ENCODE results near the gene LIPC. TPM values are rescaled to one million over a fixed set of nuclear protein-coding genes. Genes with fewer than 3 reads are reported as not detected.

LIPC gene
- total RNA-seq, 2 donors from 2014 or later: 0.69 to 1.5 TPM

- H3K4me3 Mint-ChIP-seq: no peak overlapping the region
- DNase-seq (ENCODE audit: low spot score) (no peak), ATAC-seq (no peak)
- no peaks in the 10 kb centered on the region for H3K36me3 Mint-ChIP-seq
- no peaks in the 10 kb centered on the region for H3K9me3 Mint-ChIP-seq
- H3K27me3 Mint-ChIP-seq: no peaks in the 10 kb centered on the region
- peak overlapping the region in 1 of 2 donors; percentile 80 for H3K27ac Mint-ChIP-seq
- H3K4me1 Mint-ChIP-seq (ENCODE audit: low read depth in 2 of 2): peaks cover 19 to 23% of the 10 kb centered on the region in 2 donors
These were observed 13.0 kb downstream of the LIPC start for GRCh38 chr15:58444658-58445332.

DNA sequence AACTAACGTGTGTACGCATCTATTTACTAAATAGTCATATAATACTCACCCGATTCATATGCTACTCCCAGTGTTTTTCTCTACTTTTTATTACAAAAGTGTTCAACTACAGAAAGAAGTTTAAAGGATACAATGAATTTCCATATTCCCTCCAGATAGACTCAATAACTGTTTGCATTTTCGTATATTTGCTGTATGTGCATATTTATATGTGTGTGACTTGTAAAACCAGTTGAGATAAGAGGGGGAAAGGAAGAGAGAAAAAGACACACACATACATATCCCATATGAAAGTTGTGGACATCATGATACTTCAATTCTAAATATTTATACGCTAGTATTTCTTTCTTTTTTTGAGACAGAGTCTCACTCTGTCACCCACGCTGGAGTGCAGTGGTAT, 14.1 kb downstream of the LIPC start:
- no peak for ATAC-seq
- Mint-ChIP-seq H3K36me3 (no peaks in the 10 kb centered on the region), H3K4me1 (ENCODE audit: low read depth in 2 of 2) (peaks cover 15 to 17% of the 10 kb centered on the region in 2 donors), H3K4me3 (no peak overlapping the region), H3K27me3 (no peaks in the 10 kb centered on the region), H3K9me3 (no peaks in the 10 kb centered on the region), H3K27ac (no peak overlapping the region)
- DNase-seq (ENCODE audit: low spot score): no peak

- no peaks in the 10 kb centered on the region for H3K36me3 Mint-ChIP-seq
- H3K4me3 Mint-ChIP-seq: no peak overlapping the region
- H3K9me3 Mint-ChIP-seq: no peaks in the 10 kb centered on the region
- no peak for ATAC-seq
- H3K27me3 Mint-ChIP-seq: no peaks in the 10 kb centered on the region
- H3K27ac Mint-ChIP-seq: peak overlapping the region in 1 of 2 donors; percentile 70
- DNase-seq (ENCODE audit: low spot score): no peak
- peaks cover 15 to 17% of the 10 kb centered on the region in 2 donors for H3K4me1 Mint-ChIP-seq (ENCODE audit: low read depth in 2 of 2)
These were observed 14.7 kb downstream of the LIPC start for GRCh38 chr15:58446521-58446920.

- H3K36me3 Mint-ChIP-seq: no peaks in the 10 kb centered on the region
- H3K27ac Mint-ChIP-seq: peak overlapping the region in 1 of 2 donors; percentile 70
- DNase-seq (ENCODE audit: low spot score) (no peak), ATAC-seq (no peak)
- no peaks in the 10 kb centered on the region for H3K27me3 Mint-ChIP-seq
- H3K4me1 Mint-ChIP-seq (ENCODE audit: low read depth in 2 of 2): peaks cover 15 to 17% of the 10 kb centered on the region in 2 donors
- H3K9me3 Mint-ChIP-seq: no peaks in the 10 kb centered on the region
- H3K4me3 Mint-ChIP-seq: no peak overlapping the region
These were observed 15.7 kb downstream of the LIPC start for GRCh38 chr15:58447271-58448010.

GRCh38 chr15:58448331-58448730, 16.5 kb downstream of the LIPC start:
- ATAC-seq: no peak
- no peak for DNase-seq (ENCODE audit: low spot score)
- Mint-ChIP-seq H3K4me3 (no peak overlapping the region), H3K4me1 (ENCODE audit: low read depth in 2 of 2) (peaks cover 22 to 24% of the 10 kb centered on the region in 2 donors), H3K36me3 (no peaks in the 10 kb centered on the region), H3K9me3 (no peaks in the 10 kb centered on the region), H3K27me3 (no peaks in the 10 kb centered on the region), H3K27ac (peak overlapping the region in 1 of 2 donors; percentile 14)

- no peak for ATAC-seq
- no peak for DNase-seq (ENCODE audit: low spot score)
- Mint-ChIP-seq H3K4me3 (no peak overlapping the region), H3K27ac (peak overlapping the region in 1 of 2 donors; percentile 14), H3K36me3 (no peaks in the 10 kb centered on the region), H3K27me3 (no peaks in the 10 kb centered on the region), H3K9me3 (no peaks in the 10 kb centered on the region), H3K4me1 (ENCODE audit: low read depth in 2 of 2) (peaks cover 16 to 18% of the 10 kb centered on the region in 2 donors)
These were observed 17.1 kb downstream of the LIPC start for GRCh38 chr15:58448906-58449305.

- Mint-ChIP-seq H3K4me3 (no peak overlapping the region), H3K9me3 (no peaks in the 10 kb centered on the region), H3K27ac (no peak overlapping the region), H3K27me3 (no peaks in the 10 kb centered on the region), H3K36me3 (no peaks in the 10 kb centered on the region), H3K4me1 (ENCODE audit: low read depth in 2 of 2) (peaks cover 17 to 18% of the 10 kb centered on the region in 2 donors)
- ATAC-seq: no peak
- DNase-seq (ENCODE audit: low spot score): no peak
These were observed 20.0 kb downstream of the LIPC start for GRCh38 chr15:58451826-58452225.

DNA sequence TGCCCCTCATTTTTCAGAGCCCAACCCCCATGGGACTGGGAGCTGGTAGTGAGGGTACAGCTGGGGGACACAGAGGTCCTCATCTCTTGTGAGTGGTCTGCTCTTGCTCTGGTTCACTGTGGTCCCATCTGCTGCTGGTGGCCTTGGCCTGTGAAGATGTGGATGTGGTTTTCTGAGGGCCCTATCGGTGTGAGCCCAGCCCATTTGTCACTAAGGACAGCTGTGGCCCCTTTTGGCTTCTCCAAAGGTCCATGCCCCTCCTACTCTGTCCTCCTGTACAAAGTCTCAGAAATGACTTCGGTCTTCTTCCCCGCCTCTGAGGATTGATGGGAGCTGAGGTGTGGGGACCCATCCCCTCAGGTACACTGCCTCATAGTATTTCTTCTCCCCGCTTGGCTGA, 21.0 kb downstream of the LIPC start:
- Mint-ChIP-seq H3K36me3 (no peaks in the 10 kb centered on the region), H3K9me3 (no peaks in the 10 kb centered on the region), H3K27me3 (no peaks in the 10 kb centered on the region), H3K27ac (peak overlapping the region in 1 of 2 donors; percentile 49), H3K4me3 (no peak overlapping the region), H3K4me1 (ENCODE audit: low read depth in 2 of 2) (peaks cover 19% of the 10 kb centered on the region in 2 donors)
- DNase-seq (ENCODE audit: low spot score) (no peak), ATAC-seq (no peak)

GRCh38 chr15:58453931-58454793, 22.4 kb downstream of the LIPC start:
- H3K4me1 Mint-ChIP-seq (ENCODE audit: low read depth in 2 of 2): peaks cover 33% of the 10 kb centered on the region in 2 donors

DNA sequence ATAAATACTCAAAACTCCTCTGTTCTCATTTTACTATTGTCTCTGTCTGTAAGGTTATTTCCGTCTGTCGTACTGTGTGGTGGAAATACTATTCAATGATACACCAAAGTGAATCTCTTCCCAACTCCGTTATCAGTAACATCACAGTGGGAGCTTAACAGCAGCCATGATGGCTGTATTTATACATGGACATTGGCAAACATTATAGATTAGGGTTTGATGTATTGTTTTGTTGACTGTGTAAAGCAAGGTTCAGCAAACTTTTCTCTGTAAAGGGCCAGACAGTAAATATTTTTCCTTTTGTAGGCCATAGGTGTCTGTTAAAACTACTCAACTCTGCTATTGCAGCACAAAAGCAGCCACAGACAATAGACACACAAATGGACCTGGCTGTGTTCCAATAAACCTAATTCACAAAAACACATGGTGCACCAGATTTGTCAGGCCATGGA, 23.2 kb downstream of the LIPC start:
- Mint-ChIP-seq H3K4me1 (ENCODE audit: low read depth in 2 of 2) (peaks cover 34 to 36% of the 10 kb centered on the region in 2 donors), H3K4me3 (no peak overlapping the region), H3K27me3 (no peaks in the 10 kb centered on the region), H3K27ac (no peak overlapping the region), H3K36me3 (no peaks in the 10 kb centered on the region), H3K9me3 (no peaks in the 10 kb centered on the region)
- DNase-seq (ENCODE audit: low spot score) (no peak), ATAC-seq (no peak)

More at GRCh38 chr15:58453931-58454793, 22.4 kb downstream of the LIPC start:
- Mint-ChIP-seq H3K27me3 (no peaks in the 10 kb centered on the region), H3K9me3 (no peaks in the 10 kb centered on the region), H3K27ac (peak overlapping the region in 1 of 2 donors; percentile 49), H3K4me3 (no peak overlapping the region), H3K36me3 (no peaks in the 10 kb centered on the region)
- ATAC-seq (no peak), DNase-seq (ENCODE audit: low spot score) (no peak)

GRCh38 chr15:58457466-58457965, 25.7 kb downstream of the LIPC start:
- Mint-ChIP-seq H3K4me3 (peak overlapping the region; percentile 32), H3K27me3 (no peaks in the 10 kb centered on the region), H3K9me3 (no peaks in the 10 kb centered on the region), H3K36me3 (no peaks in the 10 kb centered on the region), H3K4me1 (ENCODE audit: low read depth in 2 of 2) (peaks cover 55 to 57% of the 10 kb centered on the region in 2 donors), H3K27ac (peak overlapping the region; percentile 14 to 81)
- DNase-seq (ENCODE audit: low spot score): peak; percentile 72
- peak; percentile 88 to 90 for ATAC-seq

GRCh38 chr15:58458076-58458475, 26.3 kb downstream of the LIPC start:
- H3K9me3 Mint-ChIP-seq: no peaks in the 10 kb centered on the region
- peak overlapping the region; percentile 14 to 81 for H3K27ac Mint-ChIP-seq
- peaks cover 54% of the 10 kb centered on the region in 2 donors for H3K4me1 Mint-ChIP-seq (ENCODE audit: low read depth in 2 of 2)
- peak overlapping the region; percentile 32 for H3K4me3 Mint-ChIP-seq
- no peak for DNase-seq (ENCODE audit: low spot score)
- H3K36me3 Mint-ChIP-seq: no peaks in the 10 kb centered on the region
- H3K27me3 Mint-ChIP-seq: no peaks in the 10 kb centered on the region
- ATAC-seq: no peak

- Mint-ChIP-seq H3K27ac (peak overlapping the region; percentile 14 to 81), H3K27me3 (no peaks in the 10 kb centered on the region), H3K4me1 (ENCODE audit: low read depth in 2 of 2) (peaks cover 59 to 61% of the 10 kb centered on the region in 2 donors), H3K36me3 (no peaks in the 10 kb centered on the region), H3K9me3 (no peaks in the 10 kb centered on the region), H3K4me3 (peak overlapping the region; percentile 32)
- DNase-seq (ENCODE audit: low spot score) (no peak), ATAC-seq (no peak)
These were observed 27.3 kb downstream of the LIPC start for GRCh38 chr15:58459045-58459444.
